ENCODE results near the gene GALNT10.

Gene GALNT10

DNA sequence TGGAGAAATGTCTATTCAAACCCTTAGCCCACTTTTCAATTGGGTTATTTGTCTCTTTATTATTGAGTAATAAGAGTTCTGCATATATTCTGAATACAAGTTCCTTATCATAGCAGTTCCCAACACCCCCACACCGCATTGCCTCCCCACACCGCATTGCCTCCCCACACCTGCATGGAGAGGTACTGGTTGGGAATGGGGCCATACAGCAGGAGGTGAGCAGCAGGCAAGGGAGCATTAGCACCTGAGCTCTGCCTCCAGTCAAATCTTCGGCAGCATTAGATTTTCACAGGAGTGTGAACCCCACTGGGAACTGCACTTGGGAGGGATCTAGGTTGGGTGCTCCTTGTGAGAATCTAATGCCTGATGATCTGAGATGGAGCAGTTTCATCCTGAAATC is 244.7 kb downstream of the GALNT10 start:
- no peak for TF ChIP-seq CTCF (IDR thresholded peaks at IDR 0.05; ENCODE audit: low read depth, low read length)

GRCh38 chr5:154437281-154437965 is 246.9 kb downstream of the GALNT10 start:
- H3K4me3 ChIP-seq (ENCODE audit: low read depth, low read length): no peak overlapping the region
- TF ChIP-seq CTCF (IDR thresholded peaks at IDR 0.05; ENCODE audit: low read depth, low read length): no peak

More for the DNA sequence above, 244.7 kb downstream of the GALNT10 start:
- no peak overlapping the region for H3K4me3 ChIP-seq (ENCODE audit: low read depth, low read length)

DNA sequence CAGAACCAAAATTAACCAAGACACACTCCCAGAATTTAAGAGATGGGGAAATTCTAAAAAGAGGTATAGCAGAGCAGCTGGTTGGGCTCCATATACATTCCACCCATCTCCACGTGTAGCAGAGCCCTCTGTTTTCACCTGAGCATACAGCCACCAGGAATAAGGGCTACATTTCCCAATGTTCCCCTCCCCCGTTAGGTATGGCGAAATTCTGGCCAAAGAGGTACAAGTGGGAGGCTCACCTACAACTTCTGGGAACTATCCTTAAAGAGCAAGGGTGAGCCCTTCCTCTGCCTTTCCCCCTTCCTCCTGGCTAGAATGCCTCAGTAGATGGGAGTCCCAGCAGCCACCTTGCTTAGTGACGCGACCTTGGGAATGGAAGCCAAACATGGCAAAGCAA is 250.0 kb downstream of the GALNT10 start:
- no peak overlapping the region for H3K4me3 ChIP-seq (ENCODE audit: low read depth, low read length)
- no peak for TF ChIP-seq CTCF (IDR thresholded peaks at IDR 0.05; ENCODE audit: low read depth, low read length)

- TF ChIP-seq CTCF (IDR thresholded peaks at IDR 0.05; ENCODE audit: low read depth, low read length): no peak
- H3K4me3 ChIP-seq (ENCODE audit: low read depth, low read length): no peak overlapping the region
These were observed 252.3 kb downstream of the GALNT10 start for GRCh38 chr5:154442801-154443200.

DNA sequence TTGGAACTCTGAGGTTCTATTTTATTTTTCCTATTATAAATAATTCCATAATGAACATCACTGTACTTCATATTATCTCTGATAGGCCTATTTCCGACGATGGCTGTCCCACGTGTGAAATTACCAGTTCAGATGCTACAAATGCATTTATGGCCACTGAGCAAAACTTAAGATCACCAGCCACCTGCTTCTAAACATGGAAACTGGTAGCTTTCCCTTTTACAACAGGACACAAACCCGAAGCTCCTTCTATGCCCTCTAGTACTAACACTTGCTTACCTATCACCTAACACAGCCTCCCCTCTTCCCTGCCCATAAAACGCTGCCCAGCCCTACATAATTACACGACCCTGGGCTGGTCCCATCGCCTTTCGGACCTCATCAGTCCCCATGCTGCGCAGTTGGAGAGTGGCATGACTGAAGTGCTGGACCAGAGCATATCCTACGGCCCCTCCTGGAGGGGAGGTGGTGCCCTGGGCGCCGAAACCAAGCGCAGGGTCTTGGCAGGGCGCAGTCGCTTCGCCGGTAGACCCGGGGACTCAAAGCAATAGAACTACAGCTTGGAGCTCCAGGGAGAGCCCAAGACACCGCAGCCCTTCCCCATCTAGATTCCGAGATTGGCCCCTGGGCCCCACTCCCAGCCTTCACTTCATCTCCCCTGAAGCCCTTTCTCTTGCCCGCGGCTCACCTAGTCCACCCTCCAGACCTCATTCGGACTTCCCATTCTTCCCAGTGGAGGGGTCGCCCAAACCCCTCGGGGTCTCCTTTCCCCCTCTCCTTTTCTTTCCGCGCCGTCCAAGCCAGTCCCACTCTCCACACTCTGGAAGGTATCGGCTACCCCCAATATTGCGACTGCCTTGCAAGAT is 254.3 kb downstream of the GALNT10 start:
- no peak for TF ChIP-seq CTCF (IDR thresholded peaks at IDR 0.05; ENCODE audit: low read depth, low read length)
- H3K4me3 ChIP-seq (ENCODE audit: low read depth, low read length): peak overlapping the region; percentile 76

GRCh38 chr5:154445422-154446194 is 255.1 kb downstream of the GALNT10 start, which contains the start of gene SAP30L:
Gene SAP30L, plus strand, starts transcription at chr5:154445997. Its CDS starts 608 bp downstream, at chr5:154446605.
- TF ChIP-seq CTCF (IDR thresholded peaks at IDR 0.05; ENCODE audit: low read depth, low read length): no peak
- peak within 1 kb of the TSS; percentile 76 for H3K4me3 ChIP-seq (ENCODE audit: low read depth, low read length)

Data from WI38 (cell line).